H1 (cell line): Measurements from ENCODE around the gene EPHA10. TPM values are rescaled to one million over a fixed set of nuclear protein-coding genes. Genes with fewer than 3 reads are reported as not detected.

Experiments
- CTCF ChIA-PET: fragments of 300-600 bp; sonication (Branson Sonifier 250); formaldehyde crosslinking; loops from one replicate; lab custom pipeline; 2021; ENCODE audit not compliant: partially characterized antibody; lab: Charles Lee
- POLR2A ChIA-PET: fragments of 300-600 bp; sonication (Branson Sonifier 250); formaldehyde crosslinking; loops from one replicate; lab custom pipeline; 2021; ENCODE audit warnings: inconsistent platforms; ENCODE audit not compliant: partially characterized antibody; lab: Charles Lee
- DNase-seq, 2 experiments: peaks; one replicate each; pipeline versions ENCODE4 v3.0.0 to v3.0.0-alpha.2; 2010 to 2022; ENCODE audit warnings: low spot score in 2 of 2, low read depth in 1 of 2, mixed read lengths in 1 of 2
- FAIRE-seq: peaks from 2 replicates; lab custom pipeline; 2011; peaks lifted over from hg19 to GRCh38; lab: Jason Lieb, UNC
- H2AFZ ChIP-seq: 2 replicates; pipeline ENCODE4 v1.8.1; 2012; ENCODE audit warnings: low read length, inconsistent platforms
- H2AK5ac ChIP-seq: 2 replicates; pipeline ENCODE4 v1.6.1; 2013; ENCODE audit warnings: low read depth, low read length
- H2BK120ac ChIP-seq: replicated peaks from 2 replicates; pipeline ENCODE3; 2013; ENCODE audit warnings: low read depth, low read length, inconsistent platforms
- H2BK12ac ChIP-seq: 2 replicates; pipeline ENCODE4 v1.6.1; 2013; ENCODE audit warnings: low read depth, low read length
- H2BK15ac ChIP-seq: 2 replicates; pipeline ENCODE4 v1.6.1; 2013; ENCODE audit warnings: low read length
- H2BK20ac ChIP-seq: 2 replicates; pipeline ENCODE4 v1.6.1; 2013; ENCODE audit warnings: low read length
- H2BK5ac ChIP-seq: 2 replicates; pipeline ENCODE4 v1.6.1; 2013; ENCODE audit warnings: low read depth, low read length
- H3K14ac ChIP-seq: 2 replicates; pipeline ENCODE4 v1.6.1; 2013; ENCODE audit warnings: inconsistent platforms; ENCODE audit not compliant: insufficient read length
- H3K18ac ChIP-seq: 2 replicates; pipeline ENCODE4 v1.6.1; 2013; ENCODE audit warnings: low read length; ENCODE audit errors: extremely low read depth
- H3K23ac ChIP-seq: 2 replicates; pipeline ENCODE4 v1.6.1; 2013; ENCODE audit warnings: inconsistent platforms; ENCODE audit not compliant: insufficient read length
- H3K23me2 ChIP-seq: 2 replicates; pipeline ENCODE4 v1.6.1; 2013; ENCODE audit warnings: low read depth, low read length
- H3K27ac ChIP-seq: 2 replicates; pipeline ENCODE4 v1.6.1; 2011; ENCODE audit warnings: low read depth, low read length, inconsistent platforms
- H3K27me3 ChIP-seq, 4 experiments: replicated peaks in 1 of 4; 1 replicate in 1 of 4; 2 replicates in 3 of 4; pipeline versions ENCODE4 v1.6.1 to v1.8.1; 2011 to 2013; ENCODE audit warnings: low read length in 3 of 4, mild to moderate bottlenecking in 3 of 4, inconsistent platforms in 2 of 4, mixed read lengths in 2 of 4, moderate library complexity in 1 of 4; ENCODE audit not compliant: control insufficient read depth in 3 of 4, insufficient read depth in 3 of 4; ENCODE audit errors: extremely low read depth in 1 of 4
- H3K36me3 ChIP-seq, 4 experiments: 2 replicates each; pipeline versions ENCODE4 v1.6.1 to v1.8.1; 2011 to 2013; ENCODE audit warnings: mild to moderate bottlenecking in 4 of 4, low read length in 3 of 4, moderate library complexity in 2 of 4, control low read depth in 1 of 4, inconsistent platforms in 1 of 4; ENCODE audit not compliant: insufficient read depth in 4 of 4, control insufficient read depth in 2 of 4
- H3K4ac ChIP-seq: replicated peaks from 2 replicates; pipeline ENCODE3; 2013; ENCODE audit warnings: low read length, low read depth, mixed read lengths, inconsistent platforms; ENCODE audit not compliant: insufficient read length
- H3K4me1 ChIP-seq, 4 experiments: replicated peaks in 1 of 4; 1 replicate in 1 of 4; 2 replicates in 3 of 4; pipeline versions ENCODE4 v1.6.1 to v1.8.1; 2011 to 2013; ENCODE audit warnings: low read length in 3 of 4, inconsistent platforms in 2 of 4, mixed read lengths in 1 of 4; ENCODE audit not compliant: insufficient read depth in 4 of 4, control insufficient read depth in 3 of 4
- H3K4me2 ChIP-seq, 2 experiments: 2 replicates each; pipeline versions ENCODE4 v1.6.1 to v1.8.1; 2011 to 2013; ENCODE audit warnings: low read depth in 2 of 2, low read length in 2 of 2, control low read depth in 1 of 2, inconsistent platforms in 1 of 2, mild to moderate bottlenecking in 1 of 2; ENCODE audit not compliant: insufficient read depth in 1 of 2
- H3K4me3 ChIP-seq, 4 experiments: fragments of 200-600, 300-600 bp in 1 of 4; sonication (generic), shearing (Covaris generic), sonication (Bioruptor Twin) in 1 of 4; 2 replicates each; pipeline versions ENCODE4 v1.5.1 to v1.8.1; 2011 to 2016; ENCODE audit warnings: low read length in 4 of 4, low read depth in 3 of 4, control low read depth in 2 of 4, inconsistent platforms in 2 of 4, mild to moderate bottlenecking in 2 of 4, mixed read lengths in 1 of 4, moderate library complexity in 1 of 4; ENCODE audit not compliant: insufficient read depth in 2 of 4; ENCODE audit errors: extremely low read depth in 1 of 4
- H3K56ac ChIP-seq: replicated peaks from 2 replicates; pipeline ENCODE3; 2013; ENCODE audit warnings: low read depth, mild to moderate bottlenecking, mixed read lengths, low read length, inconsistent platforms; ENCODE audit not compliant: insufficient read length
- H3K79me1 ChIP-seq: 2 replicates; pipeline ENCODE4 v1.6.1; 2013; ENCODE audit warnings: low read depth, low read length, control low read depth
- H3K79me2 ChIP-seq, 2 experiments: 2 replicates each; pipeline versions ENCODE4 v1.6.1 to v1.8.1; 2012 to 2013; ENCODE audit warnings: low read length in 2 of 2, mild to moderate bottlenecking in 2 of 2, inconsistent platforms in 1 of 2; ENCODE audit not compliant: insufficient read depth in 2 of 2, control insufficient read depth in 1 of 2
- H3K9ac ChIP-seq, 4 experiments: replicated peaks in 1 of 4; 1 replicate in 1 of 4; 2 replicates in 3 of 4; pipeline versions ENCODE4 v1.6.1 to v1.8.1; 2011 to 2013; ENCODE audit warnings: low read depth in 3 of 4, low read length in 3 of 4, control low read depth in 2 of 4, mild to moderate bottlenecking in 2 of 4, moderate library complexity in 2 of 4, inconsistent platforms in 1 of 4; ENCODE audit errors: extremely low read depth in 1 of 4
- H3K9me3 ChIP-seq, 2 experiments: 2 replicates each; pipeline versions ENCODE4 v1.6.1 to v1.8.1; 2012 to 2013; ENCODE audit warnings: mild to moderate bottlenecking in 2 of 2, moderate library complexity in 2 of 2, control low read depth in 1 of 2, inconsistent platforms in 1 of 2, low read depth in 1 of 2, low read length in 1 of 2, mixed read lengths in 1 of 2; ENCODE audit not compliant: insufficient read depth in 2 of 2
- H4K20me1 ChIP-seq, 2 experiments: replicated peaks in 1 of 2; 2 replicates each; pipeline versions ENCODE3 to v1.8.1; 2011 to 2013; ENCODE audit warnings: inconsistent platforms in 2 of 2, low read length in 2 of 2, mild to moderate bottlenecking in 1 of 2; ENCODE audit not compliant: insufficient read depth in 2 of 2, control insufficient read depth in 1 of 2
- H4K5ac ChIP-seq: 2 replicates; pipeline ENCODE4 v1.6.1; 2013; ENCODE audit warnings: low read length, low read depth, mixed read lengths, inconsistent platforms; ENCODE audit not compliant: insufficient read length
- H4K8ac ChIP-seq: 2 replicates; pipeline ENCODE4 v1.8.0; 2013; ENCODE audit warnings: mild to moderate bottlenecking, moderate library complexity, low read length, inconsistent platforms; ENCODE audit not compliant: insufficient read depth; ENCODE audit errors: extremely low read depth
- H4K91ac ChIP-seq: replicated peaks from 2 replicates; pipeline ENCODE3; 2013; ENCODE audit warnings: low read length, mixed read lengths, inconsistent platforms; ENCODE audit not compliant: insufficient read length
- EZH2 ChIP-seq: fragments of 200-600 bp; sonication (generic); IDR thresholded peaks from 2 replicates; pipeline ENCODE4 v1.7.1; 2012; ENCODE audit warnings: low read depth, mild to moderate bottlenecking, moderate library complexity, low read length, inconsistent platforms; ENCODE audit not compliant: severe bottlenecking
- KDM4A ChIP-seq: IDR thresholded peaks from one replicate; pipeline ENCODE4 v1.7.1; 2012; ENCODE audit warnings: low read depth, mild to moderate bottlenecking, moderate library complexity, low read length, inconsistent platforms; ENCODE audit not compliant: severe bottlenecking
- MAX ChIP-seq: IDR thresholded peaks from 2 replicates; pipeline ENCODE4 v1.6.1; 2012; ENCODE audit warnings: inconsistent platforms
- RNF2 ChIP-seq: fragments of 200-900, 300-1000 bp; sonication (generic); IDR thresholded peaks from 2 replicates; pipeline ENCODE4 v1.7.1; 2016; ENCODE audit warnings: borderline replicate concordance, low read depth, mild to moderate bottlenecking, antibody characterized with exemption, low read length; ENCODE audit not compliant: poor library complexity, severe bottlenecking; ENCODE audit errors: missing control alignments
- SUZ12 ChIP-seq: fragments of 200-600 bp; sonication (generic); IDR thresholded peaks from 2 replicates; pipeline ENCODE4 v1.6.1; 2012; ENCODE audit warnings: mild to moderate bottlenecking, inconsistent platforms, low read length, moderate library complexity, mixed read lengths
- WGBS, 2 experiments: shearing (Covaris generic) in 1 of 2; methylation state at CpG; one replicate each; pipeline versions ENCODE4 v1.1.6 to v1.1.7; 2013 to 2015; ENCODE audit warnings: low lambda C conversion rate in 2 of 2, mixed read lengths in 2 of 2, inconsistent platforms in 1 of 2, low coverage in 1 of 2, missing lambda C conversion rate in 1 of 2; ENCODE audit not compliant: insufficient replicate concordance in 2 of 2, insufficient coverage in 1 of 2, insufficient read length in 1 of 2; ENCODE audit errors: extremely low coverage in 1 of 2, missing lambda C conversion rate in 1 of 2; 5-methylcytosine and 5-hydroxymethylcytosine counted together
- polyA plus RNA-seq, 7 experiments: library from polyadenylated mRNA; depleted of rRNA in 3 of 7; stranded (reverse) in 5 of 7; unstranded in 2 of 7; fragments of >200 nt in 5 of 7; fragments of 200-250 nt in 2 of 7; gene quantifications; 1 replicate in 5 of 7; 2 replicates in 1 of 7; 4 replicates in 1 of 7; pipeline versions ENCODE4 v1.2.1 to v1.2.3, GENCODE V29; 2011 to 2013; ENCODE audit warnings: missing spikeins in 2 of 7, mixed read lengths in 2 of 7
- total RNA-seq: library from RNA; stranded (reverse); fragmentation: NEBNext Ultra II Directional; extraction: Animal tissue kit (Norgen Biotek cat#: 25700); gene quantifications from 2 replicates; pipeline ENCODE4 v1.2.1, GENCODE V29; 2021
- TF ChIP-seq, protein P1 (sequence below), 3 experiments: IDR thresholded peaks; 1 replicate in 2 of 3; 2 replicates in 1 of 3; pipeline versions ENCODE4 v1.5.1 to v1.6.1; 2011; ENCODE audit warnings: low read length in 3 of 3, mild to moderate bottlenecking in 3 of 3, inconsistent platforms in 2 of 3, low read depth in 1 of 3, moderate library complexity in 1 of 3; ENCODE audit not compliant: insufficient read depth in 1 of 3; ENCODE audit errors: control extremely low read depth in 1 of 3

EPHA10 gene
- total and polyA plus RNA-seq, 2 of the 8 experiments (the other 6 are each of a cell fraction or from before 2014, with no cell fraction given) = 0.54 to 1.0 TPM

GRCh38 chr1:37794372-37795339, 29.7 kb upstream of the EPHA10 start:
- H4K91ac ChIP-seq = no peak overlapping the region
- no peak for FAIRE-seq
- no peak overlapping the region for H2BK5ac ChIP-seq
- H2AFZ ChIP-seq = no peak overlapping the region
- H3K36me3 ChIP-seq = no peaks in the 10 kb centered on the region
- no peak overlapping the region for H3K56ac ChIP-seq
- WGBS, 2 experiments = 23% methylated on average over 34 of the region's 59 CpGs; no CpG with 5 or more reads in 1 of the 2 experiments
- no peak overlapping the region for H2BK120ac ChIP-seq
- no peaks in the 10 kb centered on the region for H3K79me1 ChIP-seq
- no peak overlapping the region for H2BK15ac ChIP-seq
- H2AK5ac ChIP-seq = no peak overlapping the region
- H3K4me1 ChIP-seq = peaks cover 0 to 7% (median 5%) of the 10 kb centered on the region in 4 experiments; a peak in 6 of 7 replicates
- no peak overlapping the region; the same call in 1 of the 2 replicates for H4K8ac ChIP-seq
- no peak overlapping the region for H2BK20ac ChIP-seq
- no peaks in the 10 kb centered on the region for H3K9me3 ChIP-seq
- H3K23me2 ChIP-seq = peaks cover 8% of the 10 kb centered on the region
- H3K79me2 ChIP-seq = no peaks in the 10 kb centered on the region
- peak overlapping the region in 1 of 4 experiments; percentile 2; a peak in 1 of 7 replicates for H3K9ac ChIP-seq
- H3K27ac ChIP-seq = no peak overlapping the region
- H4K20me1 ChIP-seq = peaks cover 0 to 7% of the 10 kb centered on the region in 2 experiments
- H3K27me3 ChIP-seq = peaks cover 10 to 38% (median 31%) of the 10 kb centered on the region in 4 experiments
- H3K4me3 ChIP-seq = peak overlapping the region; percentile 43 to 79 (median 68)
- H3K23ac ChIP-seq = no peak overlapping the region
- no peak overlapping the region for H3K14ac ChIP-seq
- peak overlapping the region; percentile 79 to 80 for H3K4me2 ChIP-seq
- ChIA-PET POLR2A (interaction anchor here (0.5 to 1.9 kb wide), 7 partner anchors 9 to 110 kb away, joined by 3 to 24 read pairs (median 4); partner anchors contain the start of genes C1orf122, EPHA10, MTF1 and YRDC), CTCF (interaction anchor here (0.7 to 1.1 kb wide), 2 partner anchors 29 to 65 kb away, joined by 3 to 5 read pairs; partner anchors contain the start of gene MTF1)
- H2BK12ac ChIP-seq = no peak overlapping the region
- DNase-seq = peak in 1 of 2 experiments; percentile 55
- no peak overlapping the region for H4K5ac ChIP-seq
- H3K4ac ChIP-seq = no peak overlapping the region
- no peak overlapping the region; the same call in 1 of the 2 replicates for H3K18ac ChIP-seq
- TF ChIP-seq, protein P1, sequence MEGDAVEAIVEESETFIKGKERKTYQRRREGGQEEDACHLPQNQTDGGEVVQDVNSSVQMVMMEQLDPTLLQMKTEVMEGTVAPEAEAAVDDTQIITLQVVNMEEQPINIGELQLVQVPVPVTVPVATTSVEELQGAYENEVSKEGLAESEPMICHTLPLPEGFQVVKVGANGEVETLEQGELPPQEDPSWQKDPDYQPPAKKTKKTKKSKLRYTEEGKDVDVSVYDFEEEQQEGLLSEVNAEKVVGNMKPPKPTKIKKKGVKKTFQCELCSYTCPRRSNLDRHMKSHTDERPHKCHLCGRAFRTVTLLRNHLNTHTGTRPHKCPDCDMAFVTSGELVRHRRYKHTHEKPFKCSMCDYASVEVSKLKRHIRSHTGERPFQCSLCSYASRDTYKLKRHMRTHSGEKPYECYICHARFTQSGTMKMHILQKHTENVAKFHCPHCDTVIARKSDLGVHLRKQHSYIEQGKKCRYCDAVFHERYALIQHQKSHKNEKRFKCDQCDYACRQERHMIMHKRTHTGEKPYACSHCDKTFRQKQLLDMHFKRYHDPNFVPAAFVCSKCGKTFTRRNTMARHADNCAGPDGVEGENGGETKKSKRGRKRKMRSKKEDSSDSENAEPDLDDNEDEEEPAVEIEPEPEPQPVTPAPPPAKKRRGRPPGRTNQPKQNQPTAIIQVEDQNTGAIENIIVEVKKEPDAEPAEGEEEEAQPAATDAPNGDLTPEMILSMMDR (IDR thresholded peaks at IDR 0.05; ENCODE audit: control extremely low read depth in 1 of 3, insufficient read depth in 1 of 3, low read depth in 1 of 3, low read length in 3 of 3) = peak in 1 of 3 experiments; percentile 14; a peak in 1 of 4 replicates
- TF ChIP-seq MAX = 0 out of 2 replicates have a peak, but pooled peaks have one; percentile 0
- TF ChIP-seq SUZ12 = 0 out of 2 replicates have a peak, but pooled peaks have one; percentile 9
- TF ChIP-seq RNF2 = no peak
- peak; percentile 54 for TF ChIP-seq KDM4A
- peak; percentile 58 for TF ChIP-seq EZH2
